ENCODE results near the gene PGBD5.

Gene PGBD5

GRCh38 chr1:230456478-230456877, 30.3 kb upstream of the PGBD5 start:
- Histone ChIP-seq H3K4me1 (ENCODE audit: control insufficient read depth in 2 of 2, insufficient read depth in 2 of 2, low read length in 2 of 2) (no peaks in the 10 kb centered on the region), H3K27ac (ENCODE audit: low read depth in 2 of 2, low read length in 2 of 2) (no peak overlapping the region), H3K9me3 (ENCODE audit: control insufficient read depth in 2 of 2, low read length in 2 of 2) (no peaks in the 10 kb centered on the region), H3K4me3 (ENCODE audit: low read length in 2 of 2) (no peak overlapping the region), H3K27me3 (ENCODE audit: control insufficient read depth in 2 of 2, insufficient read depth in 2 of 2, low read length in 2 of 2) (peaks cover 0 to 2% of the 10 kb centered on the region in 2 donors), H3K9ac (ENCODE audit: low read depth in 1 of 2, low read length in 2 of 2) (no peak overlapping the region), H3K36me3 (ENCODE audit: control insufficient read depth in 2 of 2, insufficient read depth in 2 of 2, low read length in 2 of 2) (no peaks in the 10 kb centered on the region)

- H3K27ac ChIP-seq (ENCODE audit: low read depth in 2 of 2, low read length in 2 of 2), result no peak overlapping the region
- no peaks in the 10 kb centered on the region for H3K36me3 ChIP-seq (ENCODE audit: control insufficient read depth in 2 of 2, insufficient read depth in 2 of 2, low read length in 2 of 2)
- no peaks in the 10 kb centered on the region for H3K9me3 ChIP-seq (ENCODE audit: control insufficient read depth in 2 of 2, low read length in 2 of 2)
- H3K4me1 ChIP-seq (ENCODE audit: control insufficient read depth in 2 of 2, insufficient read depth in 2 of 2, low read length in 2 of 2), result no peaks in the 10 kb centered on the region
- H3K4me3 ChIP-seq (ENCODE audit: low read length in 2 of 2), result no peak overlapping the region
- no peaks in the 10 kb centered on the region for H3K27me3 ChIP-seq (ENCODE audit: control insufficient read depth in 2 of 2, insufficient read depth in 2 of 2, low read length in 2 of 2)
- H3K9ac ChIP-seq (ENCODE audit: low read depth in 1 of 2, low read length in 2 of 2), result no peak overlapping the region
Measured at GRCh38 chr1:230455291-230455690, 29.2 kb upstream of the PGBD5 start.

- Histone ChIP-seq H3K27ac (ENCODE audit: low read depth in 2 of 2, low read length in 2 of 2) (no peak overlapping the region), H3K4me1 (ENCODE audit: control insufficient read depth in 2 of 2, insufficient read depth in 2 of 2, low read length in 2 of 2) (no peaks in the 10 kb centered on the region), H3K4me3 (ENCODE audit: low read length in 2 of 2) (no peak overlapping the region), H3K9ac (ENCODE audit: low read depth in 1 of 2, low read length in 2 of 2) (no peak overlapping the region), H3K9me3 (ENCODE audit: control insufficient read depth in 2 of 2, low read length in 2 of 2) (no peaks in the 10 kb centered on the region), H3K36me3 (ENCODE audit: control insufficient read depth in 2 of 2, insufficient read depth in 2 of 2, low read length in 2 of 2) (no peaks in the 10 kb centered on the region), H3K27me3 (ENCODE audit: control insufficient read depth in 2 of 2, insufficient read depth in 2 of 2, low read length in 2 of 2) (peaks cover 0 to 3% of the 10 kb centered on the region in 2 donors)
Measured at GRCh38 chr1:230453377-230453776, 27.2 kb upstream of the PGBD5 start.

GRCh38 chr1:230441183-230442029, 15.3 kb upstream of the PGBD5 start:
- no peaks in the 10 kb centered on the region for H3K27me3 ChIP-seq (ENCODE audit: control insufficient read depth in 2 of 2, insufficient read depth in 2 of 2, low read length in 2 of 2)

GRCh38 chr1:230435108-230435507, 9.0 kb upstream of the PGBD5 start:
- Histone ChIP-seq H3K36me3 (ENCODE audit: control insufficient read depth in 2 of 2, insufficient read depth in 2 of 2, low read length in 2 of 2) (no peaks in the 10 kb centered on the region), H3K4me1 (ENCODE audit: control insufficient read depth in 2 of 2, insufficient read depth in 2 of 2, low read length in 2 of 2) (no peaks in the 10 kb centered on the region), H3K27me3 (ENCODE audit: control insufficient read depth in 2 of 2, insufficient read depth in 2 of 2, low read length in 2 of 2) (peaks cover 0 to 5% of the 10 kb centered on the region in 2 donors), H3K4me3 (ENCODE audit: low read length in 2 of 2) (no peak overlapping the region), H3K9ac (ENCODE audit: low read depth in 1 of 2, low read length in 2 of 2) (no peak overlapping the region), H3K9me3 (ENCODE audit: control insufficient read depth in 2 of 2, low read length in 2 of 2) (no peaks in the 10 kb centered on the region), H3K27ac (ENCODE audit: low read depth in 2 of 2, low read length in 2 of 2) (no peak overlapping the region)

More at GRCh38 chr1:230441183-230442029, 15.3 kb upstream of the PGBD5 start:
- no peak overlapping the region for H3K27ac ChIP-seq (ENCODE audit: low read depth in 2 of 2, low read length in 2 of 2)
- H3K9me3 ChIP-seq (ENCODE audit: control insufficient read depth in 2 of 2, low read length in 2 of 2), result no peaks in the 10 kb centered on the region
- H3K36me3 ChIP-seq (ENCODE audit: control insufficient read depth in 2 of 2, insufficient read depth in 2 of 2, low read length in 2 of 2), result no peaks in the 10 kb centered on the region
- H3K4me3 ChIP-seq (ENCODE audit: low read length in 2 of 2), result no peak overlapping the region
- H3K9ac ChIP-seq (ENCODE audit: low read depth in 1 of 2, low read length in 2 of 2), result no peak overlapping the region
- no peaks in the 10 kb centered on the region for H3K4me1 ChIP-seq (ENCODE audit: control insufficient read depth in 2 of 2, insufficient read depth in 2 of 2, low read length in 2 of 2)

GRCh38 chr1:230431527-230431926, 5.4 kb upstream of the PGBD5 start:
- Histone ChIP-seq H3K27ac (ENCODE audit: low read depth in 2 of 2, low read length in 2 of 2) (no peak overlapping the region), H3K36me3 (ENCODE audit: control insufficient read depth in 2 of 2, insufficient read depth in 2 of 2, low read length in 2 of 2) (no peaks in the 10 kb centered on the region), H3K9me3 (ENCODE audit: control insufficient read depth in 2 of 2, low read length in 2 of 2) (no peaks in the 10 kb centered on the region), H3K9ac (ENCODE audit: low read depth in 1 of 2, low read length in 2 of 2) (no peak overlapping the region), H3K27me3 (ENCODE audit: control insufficient read depth in 2 of 2, insufficient read depth in 2 of 2, low read length in 2 of 2) (peaks cover 3 to 12% of the 10 kb centered on the region in 2 donors), H3K4me3 (ENCODE audit: low read length in 2 of 2) (no peak overlapping the region), H3K4me1 (ENCODE audit: control insufficient read depth in 2 of 2, insufficient read depth in 2 of 2, low read length in 2 of 2) (peaks cover 0 to 2% of the 10 kb centered on the region in 2 donors)

- H3K27me3 ChIP-seq (ENCODE audit: control insufficient read depth in 2 of 2, insufficient read depth in 2 of 2, low read length in 2 of 2), result peaks cover 3 to 12% of the 10 kb centered on the region in 2 donors
- H3K4me3 ChIP-seq (ENCODE audit: low read length in 2 of 2), result no peak overlapping the region
- H3K27ac ChIP-seq (ENCODE audit: low read depth in 2 of 2, low read length in 2 of 2), result no peak overlapping the region
- no peaks in the 10 kb centered on the region for H3K36me3 ChIP-seq (ENCODE audit: control insufficient read depth in 2 of 2, insufficient read depth in 2 of 2, low read length in 2 of 2)
- H3K9ac ChIP-seq (ENCODE audit: low read depth in 1 of 2, low read length in 2 of 2), result no peak overlapping the region
- no peaks in the 10 kb centered on the region for H3K9me3 ChIP-seq (ENCODE audit: control insufficient read depth in 2 of 2, low read length in 2 of 2)
- H3K4me1 ChIP-seq (ENCODE audit: control insufficient read depth in 2 of 2, insufficient read depth in 2 of 2, low read length in 2 of 2), result peaks cover 0 to 2% of the 10 kb centered on the region in 2 donors
Measured at GRCh38 chr1:230430499-230430898, 4.4 kb upstream of the PGBD5 start.

- Histone ChIP-seq H3K27me3 (ENCODE audit: control insufficient read depth in 2 of 2, insufficient read depth in 2 of 2, low read length in 2 of 2) (peaks cover 14 to 22% of the 10 kb centered on the region in 2 donors), H3K4me1 (ENCODE audit: control insufficient read depth in 2 of 2, insufficient read depth in 2 of 2, low read length in 2 of 2) (peaks cover 2 to 12% of the 10 kb centered on the region in 2 donors), H3K4me3 (ENCODE audit: low read length in 2 of 2) (no peak overlapping the region), H3K9me3 (ENCODE audit: control insufficient read depth in 2 of 2, low read length in 2 of 2) (no peaks in the 10 kb centered on the region), H3K27ac (ENCODE audit: low read depth in 2 of 2, low read length in 2 of 2) (no peak overlapping the region), H3K9ac (ENCODE audit: low read depth in 1 of 2, low read length in 2 of 2) (no peak overlapping the region), H3K36me3 (ENCODE audit: control insufficient read depth in 2 of 2, insufficient read depth in 2 of 2, low read length in 2 of 2) (no peaks in the 10 kb centered on the region)
Measured at GRCh38 chr1:230429067-230429735, 3.1 kb upstream of the PGBD5 start.

- no peaks in the 10 kb centered on the region for H3K36me3 ChIP-seq (ENCODE audit: control insufficient read depth in 2 of 2, insufficient read depth in 2 of 2, low read length in 2 of 2)
- H3K9ac ChIP-seq (ENCODE audit: low read depth in 1 of 2, low read length in 2 of 2), result no peak overlapping the region
- H3K27me3 ChIP-seq (ENCODE audit: control insufficient read depth in 2 of 2, insufficient read depth in 2 of 2, low read length in 2 of 2), result peaks cover 24 to 26% of the 10 kb centered on the region in 2 donors
- H3K9me3 ChIP-seq (ENCODE audit: control insufficient read depth in 2 of 2, low read length in 2 of 2), result no peaks in the 10 kb centered on the region
- H3K27ac ChIP-seq (ENCODE audit: low read depth in 2 of 2, low read length in 2 of 2), result no peak overlapping the region
- no peak overlapping the region for H3K4me3 ChIP-seq (ENCODE audit: low read length in 2 of 2)
- H3K4me1 ChIP-seq (ENCODE audit: control insufficient read depth in 2 of 2, insufficient read depth in 2 of 2, low read length in 2 of 2), result peaks cover 2 to 12% of the 10 kb centered on the region in 2 donors
Measured at GRCh38 chr1:230427981-230428380, 1.8 kb upstream of the PGBD5 start.

GRCh38 chr1:230427094-230427876, 1.2 kb upstream of the PGBD5 start:
- no peak overlapping the region for H3K4me3 ChIP-seq (ENCODE audit: low read length in 2 of 2)
- peaks cover 2 to 12% of the 10 kb centered on the region in 2 donors for H3K4me1 ChIP-seq (ENCODE audit: control insufficient read depth in 2 of 2, insufficient read depth in 2 of 2, low read length in 2 of 2)
- no peak overlapping the region for H3K9ac ChIP-seq (ENCODE audit: low read depth in 1 of 2, low read length in 2 of 2)
- no peak overlapping the region for H3K27ac ChIP-seq (ENCODE audit: low read depth in 2 of 2, low read length in 2 of 2)
- peaks cover 31% of the 10 kb centered on the region in 2 donors for H3K27me3 ChIP-seq (ENCODE audit: control insufficient read depth in 2 of 2, insufficient read depth in 2 of 2, low read length in 2 of 2)
- no peaks in the 10 kb centered on the region for H3K36me3 ChIP-seq (ENCODE audit: control insufficient read depth in 2 of 2, insufficient read depth in 2 of 2, low read length in 2 of 2)
- H3K9me3 ChIP-seq (ENCODE audit: control insufficient read depth in 2 of 2, low read length in 2 of 2), result no peaks in the 10 kb centered on the region
